Right hindlimb (tissue), 1 donor: ENCODE data around the gene AEBP1.

Source experiments
- DNase-seq: peaks from one replicate; pipeline ENCODE4 v3.0.0-alpha.2; 2018

AEBP1 gene

GRCh38 chr7:44087911-44088838 is 16.0 kb upstream of the AEBP1 start:
- peak; percentile 58 for DNase-seq

GRCh38 chr7:44093102-44093641 is 11.0 kb upstream of the AEBP1 start:
- DNase-seq = no peak

- no peak for DNase-seq
Observed at GRCh38 chr7:44094365-44094764, 9.8 kb upstream of the AEBP1 start.

GRCh38 chr7:44094883-44095592 is 9.1 kb upstream of the AEBP1 start:
- no peak for DNase-seq

GRCh38 chr7:44095781-44096180 is 8.4 kb upstream of the AEBP1 start:
- DNase-seq = no peak

GRCh38 chr7:44096326-44096881 is 7.7 kb upstream of the AEBP1 start:
- no peak for DNase-seq

- DNase-seq = no peak
Observed at GRCh38 chr7:44097064-44097932, 6.8 kb upstream of the AEBP1 start.

GRCh38 chr7:44098092-44099068 is 5.8 kb upstream of the AEBP1 start:
- no peak for DNase-seq

- no peak for DNase-seq
Observed at GRCh38 chr7:44099669-44100068, 4.5 kb upstream of the AEBP1 start.

GRCh38 chr7:44100458-44101302 is 3.5 kb upstream of the AEBP1 start:
- peak; percentile 84 for DNase-seq

- no peak for DNase-seq
Observed at GRCh38 chr7:44101303-44101965, 2.7 kb upstream of the AEBP1 start.

GRCh38 chr7:44101966-44102845 is 1.9 kb upstream of the AEBP1 start:
- no peak for DNase-seq

- DNase-seq = no peak
Observed at GRCh38 chr7:44102846-44103565, 1.1 kb upstream of the AEBP1 start.

GRCh38 chr7:44103566-44103922 is 601 bp upstream of the AEBP1 start:
- DNase-seq = no peak

GRCh38 chr7:44104860-44105771 is 971 bp downstream of the AEBP1 start:
- DNase-seq = peak; percentile 62

- no peak for DNase-seq
Observed at GRCh38 chr7:44105832-44106231, 1.7 kb downstream of the AEBP1 start.
